Liver (tissue), 3 donors: Measurements from ENCODE around the gene ZNF512.
"Not testable (repeated sequence)": the region's sequence is repeated elsewhere in the genome, so short reads cannot be mapped to it uniquely, and the experiment has no call there.

Experiments
- JUND ChIP-seq, 2 donors: IDR thresholded peaks; 2 replicates each; pipeline ENCODE4 v1.6.1; 2016; ENCODE audit warnings: antibody characterized with exemption in 2 of 2
- RAD21 ChIP-seq, 2 donors: IDR thresholded peaks; 2 replicates each; pipeline ENCODE4 v1.6.1; 2016; ENCODE audit warnings: antibody characterized with exemption in 2 of 2, mild to moderate bottlenecking in 2 of 2
- RXRA ChIP-seq, 2 donors: IDR thresholded peaks; 2 replicates each; pipeline ENCODE4 v1.6.1; 2017 to 2018; ENCODE audit warnings: antibody characterized with exemption in 2 of 2, mild to moderate bottlenecking in 1 of 2
- TAF1 ChIP-seq: conservative IDR thresholded peaks from 2 replicates; pipeline ENCODE4 v1.6.1; 2016; ENCODE audit warnings: antibody characterized with exemption, mild to moderate bottlenecking
- TF ChIP-seq, protein P1 (sequence below): fragments of 150-350 bp; IDR thresholded peaks from 2 replicates; pipeline ENCODE4 v1.5.1; 2017; ENCODE audit warnings: improper control_type of control experiment, low read depth, low read length; ENCODE audit not compliant: missing input control
- donor health status: healthy.
- donor health status: healthy.

GRCh38 chr2:27594020-27594703, 11.3 kb downstream of the ZNF512 start:
- not testable (repeated sequence) for TF ChIP-seq RXRA (IDR thresholded peaks at IDR 0.05); TAF1; JUND (IDR thresholded peaks at IDR 0.05); RAD21 (IDR thresholded peaks at IDR 0.05)
- TF ChIP-seq, protein P1, sequence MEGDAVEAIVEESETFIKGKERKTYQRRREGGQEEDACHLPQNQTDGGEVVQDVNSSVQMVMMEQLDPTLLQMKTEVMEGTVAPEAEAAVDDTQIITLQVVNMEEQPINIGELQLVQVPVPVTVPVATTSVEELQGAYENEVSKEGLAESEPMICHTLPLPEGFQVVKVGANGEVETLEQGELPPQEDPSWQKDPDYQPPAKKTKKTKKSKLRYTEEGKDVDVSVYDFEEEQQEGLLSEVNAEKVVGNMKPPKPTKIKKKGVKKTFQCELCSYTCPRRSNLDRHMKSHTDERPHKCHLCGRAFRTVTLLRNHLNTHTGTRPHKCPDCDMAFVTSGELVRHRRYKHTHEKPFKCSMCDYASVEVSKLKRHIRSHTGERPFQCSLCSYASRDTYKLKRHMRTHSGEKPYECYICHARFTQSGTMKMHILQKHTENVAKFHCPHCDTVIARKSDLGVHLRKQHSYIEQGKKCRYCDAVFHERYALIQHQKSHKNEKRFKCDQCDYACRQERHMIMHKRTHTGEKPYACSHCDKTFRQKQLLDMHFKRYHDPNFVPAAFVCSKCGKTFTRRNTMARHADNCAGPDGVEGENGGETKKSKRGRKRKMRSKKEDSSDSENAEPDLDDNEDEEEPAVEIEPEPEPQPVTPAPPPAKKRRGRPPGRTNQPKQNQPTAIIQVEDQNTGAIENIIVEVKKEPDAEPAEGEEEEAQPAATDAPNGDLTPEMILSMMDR = not testable (repeated sequence)
